Endodermal cell (in vitro differentiated cells): ENCODE results near the gene SLC27A2. TPM values are rescaled to one million over a fixed set of nuclear protein-coding genes. Genes with fewer than 3 reads are reported as not detected.

Experiments
- DNase-seq: peaks from one replicate; pipeline ENCODE4 v3.0.0-alpha.2; 2017
- H3K27ac ChIP-seq: 2 replicates; pipeline ENCODE4 v1.5.1; 2013; ENCODE audit warnings: mild to moderate bottlenecking, low read depth, low read length, moderate library complexity
- H3K27me3 ChIP-seq: 2 replicates; pipeline ENCODE4 v1.6.1; 2013; ENCODE audit warnings: mild to moderate bottlenecking, low read length, moderate library complexity; ENCODE audit not compliant: insufficient read depth, control insufficient read depth, poor library complexity, severe bottlenecking
- H3K36me3 ChIP-seq: 2 replicates; pipeline ENCODE4 v1.7.0; 2013; ENCODE audit warnings: mild to moderate bottlenecking, low read length, moderate library complexity; ENCODE audit not compliant: control insufficient read depth, insufficient read depth
- H3K4me1 ChIP-seq: one replicate; pipeline ENCODE4 v1.7.0; 2013; ENCODE audit warnings: low read length; ENCODE audit not compliant: control insufficient read depth, insufficient read depth
- H3K4me3 ChIP-seq: 2 replicates; pipeline ENCODE4 v1.5.1; 2013; ENCODE audit warnings: mild to moderate bottlenecking, low read length, moderate library complexity
- H3K9ac ChIP-seq: 2 replicates; pipeline ENCODE4 v1.6.1; 2013; ENCODE audit warnings: mild to moderate bottlenecking, low read length, moderate library complexity; ENCODE audit not compliant: poor library complexity, severe bottlenecking; ENCODE audit errors: extremely low read depth
- H3K9me3 ChIP-seq: 2 replicates; pipeline ENCODE4 v1.6.1; 2013; ENCODE audit warnings: mild to moderate bottlenecking, low read length, moderate library complexity; ENCODE audit not compliant: control insufficient read depth
- H3K27ac Mint-ChIP-seq: 2 replicates; pipeline ENCODE4 v1.8.0; 2020; ENCODE audit warnings: mixed read lengths
- H3K27me3 Mint-ChIP-seq: 2 replicates; pipeline ENCODE4 v1.8.0; 2021; ENCODE audit warnings: mild to moderate bottlenecking, mixed read lengths; ENCODE audit not compliant: insufficient read depth
- H3K36me3 Mint-ChIP-seq: 2 replicates; pipeline ENCODE4 v1.8.0; 2020; ENCODE audit warnings: low read depth, mixed read lengths
- H3K4me1 Mint-ChIP-seq: 2 replicates; pipeline ENCODE4 v1.8.0; 2020; ENCODE audit warnings: mixed read lengths
- H3K4me3 Mint-ChIP-seq: 2 replicates; pipeline ENCODE4 v1.8.0; 2020; ENCODE audit warnings: mild to moderate bottlenecking, moderate library complexity, mixed read lengths
- H3K9me3 Mint-ChIP-seq: 2 replicates; pipeline ENCODE4 v1.8.0; 2020; ENCODE audit warnings: mild to moderate bottlenecking, mixed read lengths
- CTCF ChIP-seq: fragments of 200-600 bp; sonication (generic); conservative IDR thresholded peaks from 2 replicates; pipeline ENCODE4 v1.5.0; 2021; ENCODE audit warnings: antibody characterized with exemption, mild to moderate bottlenecking
- WGBS, 2 experiments: methylation state at CpG; one replicate each; pipeline versions ENCODE4 v1.1.5 to v1.1.7; 2013; ENCODE audit warnings: missing lambda C conversion rate in 2 of 2, mixed read lengths in 1 of 2; ENCODE audit not compliant: insufficient coverage in 1 of 2, insufficient read length in 1 of 2; 5-methylcytosine and 5-hydroxymethylcytosine counted together
- total RNA-seq, 2 donors: library from RNA; stranded (reverse); fragmentation: NEBNext Ultra II Directional in 1 of 2; extraction: Animal tissue kit (Norgen Biotek cat#: 25700) in 1 of 2; gene quantifications; 2 replicates in 1 of 2; 3 replicates in 1 of 2; pipeline ENCODE4 v1.2.1, GENCODE V29; 2021

Gene SLC27A2
- total RNA-seq, 2 donors from 2014 or later = 4.0 to 6.8 TPM

GRCh38 chr15:50135031-50135551, 46.9 kb upstream of the SLC27A2 start:
- WGBS, 2 experiments = 77 to 81% methylated on average over 3 to 5 of the region's 5 CpGs
- Mint-ChIP-seq H3K4me1 (no peaks in the 10 kb centered on the region), H3K9me3 (peaks cover 4% of the 10 kb centered on the region), H3K4me3 (no peak overlapping the region), H3K27ac (no peak overlapping the region), H3K27me3 (peaks cover 6% of the 10 kb centered on the region), H3K36me3 (no peaks in the 10 kb centered on the region)
- no peak for DNase-seq
- TF ChIP-seq CTCF = no peak
- H3K36me3 ChIP-seq = no peaks in the 10 kb centered on the region
- no peaks in the 10 kb centered on the region for H3K27me3 ChIP-seq
- H3K4me1 ChIP-seq = no peaks in the 10 kb centered on the region
- no peak overlapping the region for H3K9ac ChIP-seq
- no peak overlapping the region for H3K4me3 ChIP-seq
- H3K9me3 ChIP-seq = no peaks in the 10 kb centered on the region
- no peak overlapping the region for H3K27ac ChIP-seq

- no peak overlapping the region for H3K27ac Mint-ChIP-seq
- no peak overlapping the region for H3K4me3 Mint-ChIP-seq
- peaks cover 6% of the 10 kb centered on the region for H3K27me3 Mint-ChIP-seq
- Histone ChIP-seq H3K4me3 (no peak overlapping the region), H3K27me3 (no peaks in the 10 kb centered on the region), H3K9me3 (no peaks in the 10 kb centered on the region), H3K27ac (no peak overlapping the region), H3K36me3 (no peaks in the 10 kb centered on the region), H3K4me1 (no peaks in the 10 kb centered on the region), H3K9ac (no peak overlapping the region)
- DNase-seq = no peak
- H3K36me3 Mint-ChIP-seq = no peaks in the 10 kb centered on the region
- H3K4me1 Mint-ChIP-seq = no peaks in the 10 kb centered on the region
- TF ChIP-seq CTCF = no peak
- 92 to 93% methylated on average over 7 of the region's 7 CpGs for WGBS, 2 experiments
- H3K9me3 Mint-ChIP-seq = peaks cover 4% of the 10 kb centered on the region
Observed at GRCh38 chr15:50137330-50137761, 44.6 kb upstream of the SLC27A2 start.

GRCh38 chr15:50137893-50138292, 44.1 kb upstream of the SLC27A2 start:
- peaks cover 6% of the 10 kb centered on the region for H3K27me3 Mint-ChIP-seq
- H3K9me3 Mint-ChIP-seq = no peaks in the 10 kb centered on the region
- H3K4me3 Mint-ChIP-seq = no peak overlapping the region
- Histone ChIP-seq H3K27me3 (no peaks in the 10 kb centered on the region), H3K9me3 (no peaks in the 10 kb centered on the region), H3K9ac (no peak overlapping the region), H3K4me1 (no peaks in the 10 kb centered on the region), H3K36me3 (no peaks in the 10 kb centered on the region), H3K4me3 (no peak overlapping the region), H3K27ac (no peak overlapping the region)
- no peak overlapping the region for H3K27ac Mint-ChIP-seq
- no peaks in the 10 kb centered on the region for H3K4me1 Mint-ChIP-seq
- H3K36me3 Mint-ChIP-seq = no peaks in the 10 kb centered on the region
- 84% methylated on average over 2 of the region's 2 CpGs; no CpG with 5 or more reads in 1 of the 2 experiments for WGBS, 2 experiments
- DNase-seq = no peak
- TF ChIP-seq CTCF = no peak
